Measurements from ENCODE around the gene RSPRY1.
"Not testable (repeated sequence)": the region's sequence is repeated elsewhere in the genome, so short reads cannot be mapped to it uniquely, and the experiment has no call there.

- TF ChIP-seq EZH2 (IDR thresholded peaks at IDR 0.05; ENCODE audit: insufficient read depth, poor library complexity, severe bottlenecking); EZH2phosphoT487 (IDR thresholded peaks at IDR 0.05; ENCODE audit: insufficient read depth, low read depth): not testable (repeated sequence)
Observed at GRCh38 chr16:57200321-57200720, 14.2 kb downstream of the RSPRY1 start.

Measured in GM23248 (cell line).